GM21390 (cell line): ENCODE results near the gene ERP44.
"Not testable (repeated sequence)": the region's sequence is repeated elsewhere in the genome, so short reads cannot be mapped to it uniquely, and the experiment has no call there.

Experiments
- ATAC-seq: cut with Tn5 transposase; IDR thresholded peaks from one replicate; pipeline ENCODE4 v1.9.1; 2021; ENCODE audit not compliant: unreplicated experiment

Gene ERP44

DNA sequence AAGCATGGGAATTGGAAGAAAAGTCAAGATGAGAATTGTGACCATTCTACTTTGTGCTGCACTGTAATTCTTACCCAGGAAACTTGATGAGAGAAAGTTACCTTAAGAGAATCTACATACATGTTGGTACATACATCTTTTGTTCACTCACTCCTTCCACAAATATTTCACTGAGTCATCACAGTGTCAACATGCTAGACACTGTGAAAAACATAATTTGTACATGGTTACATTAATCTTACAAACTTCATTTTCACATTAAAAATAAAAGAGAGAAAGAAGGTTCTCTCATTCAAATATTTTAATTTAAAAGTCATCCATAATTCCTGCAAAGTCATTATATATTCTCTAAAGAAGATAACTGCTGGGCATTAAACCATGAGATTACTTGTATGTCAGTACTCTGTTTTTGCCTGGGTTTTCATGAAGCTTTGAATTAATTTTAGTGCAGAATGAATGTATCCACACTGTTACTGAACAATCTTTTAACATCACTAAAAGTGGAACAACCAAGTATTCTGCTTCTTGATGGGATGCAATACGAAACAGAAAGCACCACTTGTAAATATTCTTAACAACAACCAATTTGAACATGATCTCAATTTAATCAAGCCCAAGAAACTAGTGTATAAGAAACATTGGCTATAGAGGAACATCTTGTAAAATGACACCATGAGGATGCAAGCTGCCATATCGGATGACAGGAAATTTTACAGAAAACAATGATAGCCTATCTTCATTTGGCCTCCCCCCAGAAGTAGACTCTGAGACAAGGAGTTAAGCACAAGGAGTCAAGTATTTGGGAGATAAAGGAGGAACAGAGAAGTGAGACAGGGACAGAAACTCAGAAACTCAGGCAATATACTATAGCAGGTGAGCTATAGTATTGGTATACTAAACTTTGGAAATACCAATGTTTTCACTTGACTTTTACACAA is 28.4 kb downstream of the ERP44 start:
- no peak for ATAC-seq

DNA sequence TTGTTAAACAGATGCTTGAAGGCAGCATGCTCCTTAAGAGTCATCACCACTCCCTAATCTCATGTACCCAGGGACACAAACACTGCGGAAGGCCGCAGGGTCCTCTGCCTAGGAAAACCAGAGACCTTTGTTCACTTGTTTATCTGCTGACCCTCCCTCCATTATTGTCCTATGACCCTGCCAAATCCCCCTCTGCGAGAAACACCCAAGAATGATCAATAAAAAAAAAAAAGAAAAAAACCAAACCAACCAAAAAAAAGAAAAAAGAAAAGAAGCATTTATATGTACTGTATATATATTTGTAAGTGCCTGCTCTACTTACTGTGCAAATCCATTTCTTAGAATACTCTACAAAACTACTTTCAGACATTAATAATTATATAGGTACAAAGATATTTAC is 29.7 kb downstream of the ERP44 start:
- ATAC-seq = not testable (repeated sequence)

DNA sequence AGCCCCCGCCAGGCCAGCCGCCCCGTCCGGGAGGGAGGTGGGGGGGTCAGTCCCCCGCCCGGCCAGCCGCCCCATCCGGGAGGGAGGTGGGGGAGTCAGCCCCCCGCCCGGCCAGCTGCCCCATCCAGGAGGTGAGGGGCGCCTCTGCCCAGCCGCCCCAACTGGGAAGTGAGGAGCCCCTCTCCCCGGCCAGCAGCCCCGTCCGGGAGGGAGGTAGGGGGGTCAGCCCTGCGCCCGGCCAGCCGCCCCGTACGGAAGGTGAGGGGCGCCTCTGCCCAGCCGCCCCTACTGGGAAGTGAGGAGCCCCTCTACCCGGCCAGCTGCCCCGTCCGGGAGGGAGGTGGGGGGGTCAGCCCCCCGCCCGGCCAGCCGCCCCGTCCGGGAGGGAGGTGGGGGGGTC is 30.8 kb downstream of the ERP44 start:
- ATAC-seq = not testable (repeated sequence)

DNA sequence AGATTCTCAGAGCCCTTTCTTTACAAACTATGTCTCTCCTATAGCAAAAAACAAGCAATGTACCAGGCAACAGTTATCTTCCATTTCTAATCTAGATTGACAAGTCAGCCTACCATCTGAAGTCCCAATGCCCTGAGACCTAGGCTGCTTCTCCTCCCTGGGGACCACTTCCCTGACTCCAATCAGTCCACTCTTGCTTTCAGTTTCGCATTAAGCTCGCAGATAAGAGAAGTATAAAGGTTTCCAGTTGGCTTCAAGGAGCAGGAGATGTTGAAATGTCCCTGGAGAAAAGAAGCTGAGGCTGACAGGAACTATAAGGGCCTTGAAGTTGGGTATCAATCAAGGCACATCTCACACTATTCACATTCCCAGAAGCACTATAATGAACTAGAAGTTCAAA is 32.3 kb downstream of the ERP44 start:
- peak; percentile 59 for ATAC-seq

DNA sequence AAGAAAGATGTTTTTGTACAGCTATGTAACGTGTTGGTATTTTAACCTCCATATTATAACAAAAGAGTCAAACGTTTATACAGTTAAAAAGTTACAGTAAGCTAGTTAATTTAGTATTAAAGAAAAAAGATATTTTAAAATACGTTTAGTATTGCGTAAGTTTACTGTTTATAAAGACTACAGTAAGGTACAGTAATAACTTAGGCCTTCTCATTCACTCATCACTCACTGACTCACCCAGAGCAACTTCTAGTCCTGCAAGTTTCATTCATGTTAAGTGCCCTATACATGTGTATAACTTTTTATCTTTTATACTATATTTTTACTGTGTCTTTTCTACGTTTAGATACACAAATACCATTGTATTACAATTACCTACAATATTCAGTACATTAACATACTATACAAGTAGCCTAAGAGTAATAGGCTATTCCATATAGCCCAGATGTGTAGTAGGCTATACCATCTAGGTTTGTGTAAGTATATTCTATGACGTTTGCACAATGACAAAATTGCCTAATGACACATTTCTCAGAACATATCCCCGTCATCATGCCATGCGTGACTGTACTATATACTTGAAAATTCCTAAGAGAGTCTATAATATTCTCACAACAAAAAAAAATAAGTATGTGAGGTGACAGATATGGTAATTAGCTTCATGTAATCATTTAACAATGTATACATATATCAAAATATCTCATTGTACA is 33.8 kb downstream of the ERP44 start:
- no peak for ATAC-seq

DNA sequence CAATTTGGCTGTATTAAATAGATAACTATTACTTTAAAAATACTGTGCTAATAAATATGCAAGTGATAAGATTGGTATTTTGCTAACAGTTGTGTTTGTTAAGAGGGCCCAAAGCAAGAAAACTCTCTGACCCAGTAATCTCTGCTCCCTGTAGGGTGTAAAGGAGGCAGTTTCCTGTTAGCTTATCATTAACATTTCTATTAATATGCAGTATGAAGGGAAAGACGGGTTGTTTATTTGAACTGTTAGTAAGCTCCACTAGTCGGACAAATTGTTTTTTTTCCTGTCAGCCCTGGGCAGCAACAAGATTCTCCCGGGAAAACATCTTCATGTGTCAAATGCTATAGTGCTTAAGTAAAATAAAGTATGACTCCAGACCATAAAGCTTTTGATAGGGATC is 35.6 kb downstream of the ERP44 start:
- ATAC-seq = no peak

DNA sequence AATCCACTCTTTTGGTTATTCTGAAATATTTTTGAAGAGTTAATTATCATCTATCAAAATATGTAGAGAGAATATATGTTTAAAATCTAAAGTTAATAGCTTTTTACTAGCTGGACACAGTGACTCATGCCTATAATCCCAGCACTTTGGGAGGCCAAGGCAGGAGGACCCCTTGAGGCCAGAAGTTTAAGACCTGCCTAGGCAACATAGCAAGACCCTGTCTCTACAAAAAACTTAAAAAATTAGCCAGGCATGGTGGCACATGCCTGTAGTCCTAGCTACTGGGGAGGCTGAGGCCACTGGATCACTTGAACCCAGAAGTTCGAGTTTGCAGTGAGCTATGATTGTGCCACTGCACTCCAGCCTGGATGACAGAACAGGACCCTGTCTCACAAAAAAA is 36.1 kb downstream of the ERP44 start:
- not testable (repeated sequence) for ATAC-seq

DNA sequence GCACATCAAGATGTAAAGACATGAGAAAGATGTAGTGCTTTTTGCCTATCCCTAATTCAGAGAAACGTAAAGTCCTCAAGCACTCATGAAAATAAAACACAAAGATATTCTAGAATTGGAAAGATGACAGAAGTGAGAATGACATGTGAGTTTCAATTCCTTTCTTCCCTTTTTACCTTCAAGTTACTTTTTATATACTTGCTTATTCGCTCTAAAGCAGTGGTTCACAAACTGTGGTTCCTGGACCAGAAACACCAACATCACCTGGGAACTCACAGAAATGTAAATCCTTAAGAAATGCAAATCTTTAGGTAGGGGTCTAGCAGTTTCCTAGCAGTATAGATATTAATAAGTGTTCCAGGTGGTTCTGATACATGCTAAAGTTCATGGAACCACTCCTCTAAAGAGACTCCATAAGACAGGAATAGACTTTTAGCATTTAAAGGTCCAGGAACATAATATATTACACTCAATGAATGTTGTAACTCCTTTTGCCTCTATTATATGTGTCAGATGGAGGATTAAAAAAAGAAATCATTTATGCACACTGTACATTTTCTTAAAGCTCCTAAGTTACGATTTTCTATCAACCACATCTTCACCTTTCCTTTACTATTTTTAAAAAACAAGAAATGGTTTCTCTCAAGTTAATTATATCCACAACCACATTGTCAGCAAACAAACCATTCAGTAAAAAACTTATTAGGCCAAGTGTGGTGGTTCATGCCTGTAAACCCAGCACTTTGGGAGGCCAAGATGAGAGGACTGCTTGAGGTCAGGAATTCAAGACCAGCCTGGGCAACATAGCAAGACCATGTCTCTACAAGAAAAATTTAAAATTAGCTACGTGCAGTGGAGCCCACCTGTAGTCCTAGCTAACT is 39.9 kb downstream of the ERP44 start:
- peak; percentile 85 for ATAC-seq

DNA sequence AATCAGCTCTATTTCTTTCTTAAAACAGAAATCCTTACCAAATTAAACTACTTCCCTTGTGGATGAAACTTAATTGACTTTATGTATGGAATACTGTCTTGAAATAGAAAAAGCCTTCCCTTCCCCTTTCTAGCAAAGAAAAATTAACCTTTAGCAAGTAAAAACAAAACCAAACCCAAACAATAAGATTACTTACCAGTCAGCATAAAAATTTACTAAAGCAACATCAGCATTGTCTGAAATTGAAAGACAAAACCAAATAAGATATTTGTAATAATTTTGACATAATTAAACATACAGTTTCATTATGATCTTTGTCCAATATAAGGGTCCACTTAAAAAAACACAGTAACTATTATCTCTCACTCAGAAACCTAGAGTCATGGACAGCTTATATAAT is 41.2 kb downstream of the ERP44 start:
- no peak for ATAC-seq

DNA sequence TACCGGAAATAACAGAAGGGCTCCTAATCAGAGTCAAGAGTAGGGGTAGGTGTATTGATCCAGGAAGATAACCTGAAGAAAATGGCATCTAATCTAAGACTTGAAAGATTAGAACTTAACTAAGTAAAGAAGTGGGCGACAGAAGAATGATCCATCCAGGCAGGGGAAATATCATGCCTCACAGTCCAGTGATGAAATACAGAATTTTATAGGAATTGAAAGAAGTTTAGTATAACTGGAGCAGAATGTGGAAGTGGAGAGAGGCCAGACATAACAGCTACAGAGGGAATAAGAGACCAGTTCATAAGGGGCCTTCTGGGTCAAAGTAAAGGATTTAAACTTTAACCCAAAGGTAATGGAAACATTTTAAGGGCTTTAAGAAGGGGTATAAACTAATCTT is 42.2 kb downstream of the ERP44 start:
- ATAC-seq = no peak

DNA sequence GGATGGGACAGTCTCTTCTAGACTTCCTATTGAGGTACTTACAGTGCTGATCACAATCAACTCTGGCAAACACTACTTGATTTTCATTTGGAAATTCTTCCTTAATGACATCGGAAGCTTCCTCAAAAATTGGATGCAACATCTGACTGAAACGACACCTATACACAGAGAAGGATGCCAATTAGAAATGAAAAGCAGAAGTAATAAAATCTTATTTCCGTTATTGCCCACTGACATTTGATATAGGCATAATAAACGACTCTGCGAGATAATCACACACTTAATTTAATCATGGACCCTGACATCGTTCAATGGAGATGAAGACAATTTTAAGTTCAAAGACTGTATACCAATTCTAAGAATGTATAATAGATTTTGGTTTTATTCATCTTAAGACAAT is 46.4 kb downstream of the ERP44 start:
- no peak for ATAC-seq

DNA sequence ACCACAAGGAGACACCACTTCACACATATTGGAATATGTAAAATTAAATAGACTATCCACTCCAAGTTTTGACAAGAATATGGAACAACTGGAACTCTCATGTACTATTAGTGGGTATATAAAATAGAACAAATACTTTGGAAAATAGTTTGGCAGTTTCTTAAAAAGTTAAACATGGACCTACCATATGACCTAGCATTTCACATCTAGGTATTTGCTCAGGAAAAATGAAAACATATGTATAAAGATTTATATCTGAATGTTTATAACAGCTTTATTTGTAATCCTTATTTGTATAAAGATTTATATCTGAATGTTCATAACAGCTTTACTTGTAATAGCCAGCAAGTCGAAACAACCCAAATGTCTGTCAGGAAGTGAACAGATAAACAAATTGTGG is 49.2 kb downstream of the ERP44 start:
- ATAC-seq = no peak

DNA sequence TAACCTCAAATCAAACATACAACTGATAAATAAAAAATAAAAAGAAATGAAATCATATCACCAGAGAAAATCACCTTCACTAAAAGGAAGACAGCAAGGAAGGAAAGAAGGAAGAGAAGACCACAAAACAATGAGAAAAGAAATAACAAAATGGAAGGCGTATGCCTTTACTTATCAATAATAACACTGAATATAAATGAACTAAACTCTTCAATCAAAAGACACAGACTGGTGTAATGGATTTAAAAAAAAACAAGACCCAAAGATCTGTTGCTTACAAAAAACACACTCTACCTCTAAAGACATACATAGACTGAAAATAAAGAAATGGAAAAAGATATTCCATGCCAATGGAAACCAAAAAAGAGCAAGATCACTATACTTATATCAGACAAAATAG is 60.3 kb downstream of the ERP44 start:
- ATAC-seq = no peak

DNA sequence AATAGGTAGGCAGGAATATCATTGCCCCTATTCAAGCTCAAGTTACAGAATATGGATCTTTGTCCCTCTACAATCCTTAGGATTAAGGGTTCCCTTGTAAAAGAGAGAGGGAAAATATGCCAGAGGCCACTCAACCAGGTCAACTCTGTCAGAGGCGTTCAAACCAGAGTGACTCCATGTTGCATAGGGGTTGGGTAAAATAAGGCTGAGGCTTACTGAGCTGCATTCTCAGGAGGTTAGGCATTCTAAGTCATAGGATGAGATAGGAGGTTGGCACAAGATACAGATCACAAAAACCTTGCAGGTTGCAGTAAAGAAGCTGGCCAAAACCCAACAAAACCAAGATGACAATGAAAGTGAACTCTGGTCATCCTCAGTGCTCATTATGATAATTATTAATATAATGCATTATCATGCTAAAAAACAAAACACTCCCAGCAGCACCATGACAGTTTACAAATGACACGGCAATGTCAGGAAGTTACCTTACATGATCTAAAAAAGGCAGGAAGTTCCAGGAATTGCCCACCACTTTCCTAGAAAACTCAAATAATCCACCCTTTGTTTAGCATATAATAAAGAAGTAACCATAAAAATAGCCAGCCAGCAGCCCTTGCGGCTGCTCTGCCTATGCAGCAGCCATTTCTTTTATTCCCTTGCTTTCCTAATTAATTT is 64.8 kb downstream of the ERP44 start:
- no peak for ATAC-seq

DNA sequence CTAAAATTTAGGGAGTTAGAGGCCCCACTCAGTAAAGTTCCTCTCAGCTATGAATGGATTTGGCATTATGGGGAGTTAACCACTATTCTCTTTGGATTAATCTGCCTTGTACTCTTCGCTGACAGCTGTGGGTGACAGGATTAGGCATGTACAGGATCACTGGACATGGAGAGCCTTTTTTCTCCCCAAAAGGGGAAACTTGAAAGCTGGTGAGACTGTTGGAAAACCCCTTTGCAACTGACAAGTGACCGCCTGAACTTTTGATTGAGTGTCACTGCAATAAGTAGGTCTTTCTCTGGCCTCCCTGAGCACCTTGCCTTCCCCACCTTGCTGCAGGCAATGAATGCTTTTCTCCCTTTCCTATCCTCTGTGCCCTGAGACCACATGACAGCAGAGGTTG is 68.3 kb downstream of the ERP44 start:
- ATAC-seq = no peak

DNA sequence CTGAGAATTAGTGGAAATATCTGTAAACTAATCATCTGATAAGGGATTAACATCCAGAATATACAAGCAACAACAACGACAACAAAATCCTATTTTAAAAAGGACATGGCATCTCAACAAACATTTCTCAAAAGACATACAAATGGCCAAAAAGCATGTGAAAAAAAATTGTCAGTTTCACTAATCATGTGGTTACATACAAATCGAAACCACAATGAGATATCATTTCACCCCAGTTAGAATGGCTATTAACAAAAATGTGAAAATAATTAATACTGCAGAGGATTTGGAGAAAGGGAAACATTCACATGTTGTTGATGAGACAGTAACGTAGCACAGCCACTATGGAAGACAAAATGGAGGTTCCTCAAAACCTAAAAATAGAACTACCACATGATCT is 69.5 kb downstream of the ERP44 start:
- no peak for ATAC-seq

DNA sequence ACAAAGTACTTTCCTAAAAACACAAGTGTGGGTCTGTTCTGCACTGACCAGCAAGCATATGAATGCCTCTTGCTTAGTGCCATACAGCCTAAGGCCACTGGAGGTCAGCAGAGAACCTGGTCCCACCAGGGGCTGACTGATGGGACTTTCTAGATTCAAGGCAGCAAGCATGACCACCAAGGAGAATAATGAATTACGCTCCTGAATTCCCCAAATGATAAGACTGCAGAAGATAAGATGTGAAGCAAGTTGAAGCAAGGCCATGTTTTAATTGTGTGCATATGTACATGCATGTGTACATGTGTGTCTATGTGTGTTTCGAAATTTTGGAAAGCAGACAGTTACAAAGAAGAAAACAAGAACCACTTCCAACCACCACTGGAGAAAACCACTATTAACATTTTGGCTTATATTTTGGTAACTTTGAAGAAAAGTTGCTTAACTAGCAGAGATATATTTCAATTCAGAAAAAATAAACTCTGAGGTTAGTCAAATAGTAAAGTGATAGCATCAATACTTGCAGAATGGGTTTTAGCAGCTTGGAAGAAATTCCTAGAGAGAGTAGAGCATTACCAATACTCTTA is 70.5 kb downstream of the ERP44 start:
- peak; percentile 91 for ATAC-seq

DNA sequence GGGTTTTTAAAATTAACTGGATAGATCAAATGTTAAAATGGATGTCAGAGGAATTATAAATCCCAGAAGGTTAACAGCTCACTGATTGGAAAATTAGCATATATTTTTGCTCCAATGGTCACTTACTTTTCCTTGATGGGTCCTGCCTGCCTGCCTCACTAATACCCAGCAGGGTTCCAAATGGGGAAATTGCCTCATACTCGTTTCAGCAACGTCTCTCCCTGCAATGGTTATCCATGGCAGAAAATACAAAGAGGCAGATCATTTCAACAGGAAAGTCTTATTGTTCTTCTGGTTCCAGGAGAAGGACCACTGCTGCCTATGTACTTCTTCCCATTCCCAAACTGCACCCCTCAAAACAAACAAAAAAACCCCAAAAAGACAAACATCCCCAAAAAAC is 71.3 kb downstream of the ERP44 start:
- ATAC-seq = no peak

DNA sequence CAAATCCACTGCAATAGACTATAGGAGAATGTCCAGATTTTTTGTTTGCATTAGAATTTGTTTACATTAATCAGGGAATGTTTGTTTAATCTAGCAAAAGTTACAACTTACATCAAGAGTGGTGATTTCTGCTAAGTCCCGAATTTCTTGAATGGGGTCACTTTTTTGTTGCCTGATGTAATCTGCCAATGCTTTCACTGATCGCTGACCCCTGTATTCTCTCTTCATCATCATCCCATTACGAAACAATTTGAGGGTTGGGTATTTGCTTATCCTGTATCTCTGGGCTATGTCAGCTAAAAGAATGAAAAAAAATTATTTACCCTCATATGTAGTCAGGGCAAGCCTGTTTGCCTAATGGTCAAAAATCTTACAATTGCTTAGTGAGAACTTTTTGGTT is 76.9 kb downstream of the ERP44 start:
- ATAC-seq = no peak

DNA sequence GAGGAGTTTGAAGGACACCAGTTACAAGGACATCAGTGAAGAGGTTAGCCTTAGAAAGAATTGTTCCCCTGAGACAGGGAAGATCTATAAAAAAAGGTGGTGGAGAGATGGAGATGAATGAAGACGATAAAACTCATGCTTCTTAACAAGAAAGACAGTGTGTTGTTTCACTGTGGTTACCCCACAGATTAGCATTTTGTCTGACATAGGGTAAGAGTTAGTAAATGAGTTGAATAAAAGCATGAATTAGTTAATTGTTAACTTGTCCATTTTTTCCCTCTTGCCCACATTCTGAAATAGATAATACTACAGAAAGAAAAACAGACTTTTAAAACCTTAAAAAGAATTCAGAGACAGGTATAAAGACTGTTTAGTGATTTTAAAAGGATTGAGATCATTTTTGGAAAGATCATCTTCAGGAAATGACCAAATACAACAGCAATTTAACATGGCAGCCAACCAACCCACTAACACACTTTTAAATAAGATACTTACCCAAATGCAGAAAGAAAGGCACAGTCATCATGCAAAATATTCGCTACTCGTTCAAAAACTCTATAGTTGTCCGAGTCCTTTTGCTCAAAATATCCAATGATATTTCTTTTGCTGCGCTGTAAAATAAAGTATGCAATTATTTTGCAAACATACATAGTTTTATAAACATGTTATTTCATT is 78.5 kb downstream of the ERP44 start:
- no peak for ATAC-seq
